AG09309 (cell line): ENCODE measurements around the gene POLR3E.

Experiments used
- DNase-seq: peaks from one replicate; pipeline ENCODE4 v3.0.0-alpha.2; 2010; ENCODE audit warnings: low read depth
- H3K4me3 ChIP-seq: 2 replicates; pipeline ENCODE4 v1.5.1; 2011; ENCODE audit warnings: mild to moderate bottlenecking, low read depth, low read length, moderate library complexity; ENCODE audit not compliant: control insufficient read depth
- CTCF ChIP-seq: IDR thresholded peaks from 2 replicates; pipeline ENCODE4 v1.5.1; 2011; ENCODE audit warnings: mild to moderate bottlenecking, low read depth, low read length, inconsistent platforms; ENCODE audit not compliant: insufficient read depth, control insufficient read depth; ENCODE audit errors: missing control alignments

Gene POLR3E

GRCh38 chr16:22291020-22291419, 6.2 kb upstream of the POLR3E start:
- TF ChIP-seq CTCF: no peak
- H3K4me3 ChIP-seq: no peak overlapping the region
- DNase-seq: no peak

GRCh38 chr16:22291860-22292318, 5.3 kb upstream of the POLR3E start:
- TF ChIP-seq CTCF: no peak
- no peak overlapping the region for H3K4me3 ChIP-seq
- no peak for DNase-seq

GRCh38 chr16:22292320-22292719, 4.9 kb upstream of the POLR3E start:
- H3K4me3 ChIP-seq: no peak overlapping the region
- no peak for DNase-seq
- TF ChIP-seq CTCF: no peak

GRCh38 chr16:22293137-22294106, 3.8 kb upstream of the POLR3E start:
- H3K4me3 ChIP-seq: no peak overlapping the region
- TF ChIP-seq CTCF: no peak
- no peak for DNase-seq

GRCh38 chr16:22296225-22297113, 740 bp upstream of the POLR3E start:
- peak overlapping the region; percentile 63 for H3K4me3 ChIP-seq
- no peak for DNase-seq
- no peak for TF ChIP-seq CTCF

GRCh38 chr16:22297871-22298733, 893 bp downstream of the POLR3E start:
- TF ChIP-seq CTCF: no peak
- H3K4me3 ChIP-seq: peak overlapping the region; percentile 95
- peak; percentile 97 for DNase-seq
